HG03045 (cell line): ENCODE results near the gene ZKSCAN3.
"Not testable (repeated sequence)": the region's sequence is repeated elsewhere in the genome, so short reads cannot be mapped to it uniquely, and the experiment has no call there.

Source experiments
- ATAC-seq: cut with Tn5 transposase; IDR thresholded peaks from one replicate; pipeline ENCODE4 v1.9.1; 2021; ENCODE audit warnings: mild to moderate bottlenecking, moderate library complexity; ENCODE audit not compliant: unreplicated experiment

Gene ZKSCAN3

GRCh38 chr6:28340310-28341095 lies 9.2 kb upstream of the ZKSCAN3 start:
- no peak for ATAC-seq

DNA sequence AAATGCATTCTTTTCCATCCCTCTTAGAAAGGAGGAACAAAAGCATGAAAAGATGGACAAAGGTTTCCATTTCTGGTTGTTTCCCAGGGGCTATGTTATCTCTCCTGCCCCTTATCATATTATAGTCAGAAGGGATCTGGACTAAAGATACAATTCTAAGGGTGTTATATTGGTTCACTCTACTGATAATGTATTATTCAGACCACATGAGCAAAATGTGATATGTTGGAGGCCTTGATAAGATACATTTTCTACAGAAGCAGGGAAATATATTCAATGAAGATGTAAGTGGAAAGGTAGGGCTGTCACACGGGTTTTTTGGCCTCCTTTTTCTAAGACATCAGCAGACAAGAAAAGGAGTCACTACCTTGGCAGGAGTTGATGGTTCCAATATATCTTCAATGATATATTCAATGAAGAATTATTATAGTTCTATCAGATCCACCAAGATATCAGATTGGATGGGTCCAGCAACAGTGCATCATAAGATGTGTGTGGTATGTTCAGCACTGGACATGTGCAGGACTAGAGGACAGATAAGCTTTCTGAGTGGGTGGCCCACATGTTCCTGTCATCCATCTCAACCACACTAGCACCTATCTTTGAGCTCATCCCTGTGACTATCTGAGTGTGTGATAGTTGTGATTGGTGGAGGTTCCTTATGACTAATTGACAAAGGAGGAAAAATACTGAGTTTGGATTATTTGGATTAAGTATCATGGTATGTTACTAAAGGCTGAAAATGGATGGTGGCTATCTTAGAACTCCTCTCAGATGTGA lies 5.7 kb upstream of the ZKSCAN3 start:
- ATAC-seq, result no peak

DNA sequence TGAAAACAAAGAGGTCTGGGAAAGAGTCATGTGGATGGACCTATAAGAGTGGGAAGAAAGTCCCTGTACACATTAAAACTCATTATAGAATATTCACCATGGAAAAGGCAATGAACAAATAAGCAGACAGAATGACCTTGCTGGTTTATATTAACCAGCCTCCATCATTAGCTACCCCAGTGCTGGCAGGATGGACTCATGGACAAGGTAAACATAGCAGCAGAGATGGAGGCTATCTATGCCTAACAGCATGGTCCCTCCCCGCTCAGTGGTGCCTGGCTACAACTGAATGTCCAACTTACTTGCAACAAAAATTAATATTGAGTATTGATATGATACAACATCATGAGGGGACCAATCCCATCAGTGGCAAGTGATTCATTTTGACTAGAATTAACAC lies 4.5 kb upstream of the ZKSCAN3 start:
- no peak for ATAC-seq

DNA sequence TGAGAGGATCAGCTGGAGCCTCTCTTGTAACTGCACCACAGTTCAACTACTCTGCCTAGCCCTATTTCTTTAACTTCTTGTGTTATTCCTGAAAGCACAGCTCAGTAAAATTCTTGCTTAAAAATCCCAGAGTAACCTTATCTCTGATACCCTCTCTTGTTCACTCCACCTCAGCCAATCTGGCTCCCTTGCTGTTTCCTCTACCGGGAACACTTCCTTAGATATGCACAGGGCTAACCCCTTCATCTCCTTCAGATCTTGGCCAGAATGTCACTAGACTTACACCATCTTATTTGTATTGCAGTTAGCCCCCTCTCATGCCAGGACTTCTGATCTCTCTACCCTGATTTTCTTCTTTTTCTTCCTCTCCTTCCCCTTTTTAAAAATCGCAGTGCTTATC lies 2.6 kb upstream of the ZKSCAN3 start:
- no peak for ATAC-seq

DNA sequence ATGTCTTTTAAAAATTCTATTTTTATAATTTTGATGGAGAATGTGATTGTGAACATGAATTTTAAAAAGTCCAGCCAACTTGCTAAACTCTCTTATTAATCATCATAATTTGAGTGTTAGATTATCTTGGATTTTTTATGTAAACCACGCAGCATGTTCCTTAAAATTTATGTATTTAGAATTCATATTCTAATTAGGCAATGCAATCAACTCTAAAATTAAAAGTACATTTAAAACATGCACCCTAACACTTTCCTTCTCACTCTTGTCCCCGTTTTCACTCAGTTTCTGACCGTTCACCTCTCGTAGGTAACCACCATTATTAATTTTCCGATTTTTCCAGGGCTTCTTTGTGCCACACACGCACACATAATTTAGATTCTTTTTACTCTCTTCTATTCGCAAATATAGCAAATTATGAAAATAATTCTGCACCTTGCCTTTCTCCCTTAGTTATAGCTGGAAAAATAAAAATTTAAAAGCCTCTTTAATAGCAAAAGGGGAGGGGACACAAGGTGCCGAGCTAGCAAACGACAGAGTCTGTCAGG lies 329 bp upstream of the ZKSCAN3 start:
- ATAC-seq, result peak; percentile 31

DNA sequence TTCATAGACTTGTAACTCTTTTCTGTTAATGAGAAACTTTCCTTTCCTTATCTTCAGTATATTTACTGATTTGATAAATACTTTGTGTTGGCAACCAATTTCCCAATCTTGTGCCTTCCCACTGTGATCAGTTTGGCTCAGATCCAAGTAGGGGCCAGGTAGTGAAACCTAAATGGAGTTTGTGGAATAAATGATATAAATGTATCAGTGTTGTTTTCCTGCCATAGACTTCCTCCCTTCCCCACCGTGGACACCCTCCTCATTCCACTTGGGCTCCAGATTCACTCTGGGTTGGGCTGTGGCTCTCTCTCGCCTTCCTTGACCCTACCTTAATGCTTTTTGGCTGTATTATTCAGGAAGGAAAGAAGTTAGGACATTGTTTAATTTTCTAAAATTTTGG lies 1.3 kb downstream of the ZKSCAN3 start:
- no peak for ATAC-seq

GRCh38 chr6:28351493-28351925 lies 1.8 kb downstream of the ZKSCAN3 start:
- ATAC-seq, result no peak

- ATAC-seq, result no peak
Measured at GRCh38 chr6:28353356-28353755, 3.6 kb downstream of the ZKSCAN3 start.

- no peak for ATAC-seq
Measured at GRCh38 chr6:28353981-28354676, 4.4 kb downstream of the ZKSCAN3 start.

DNA sequence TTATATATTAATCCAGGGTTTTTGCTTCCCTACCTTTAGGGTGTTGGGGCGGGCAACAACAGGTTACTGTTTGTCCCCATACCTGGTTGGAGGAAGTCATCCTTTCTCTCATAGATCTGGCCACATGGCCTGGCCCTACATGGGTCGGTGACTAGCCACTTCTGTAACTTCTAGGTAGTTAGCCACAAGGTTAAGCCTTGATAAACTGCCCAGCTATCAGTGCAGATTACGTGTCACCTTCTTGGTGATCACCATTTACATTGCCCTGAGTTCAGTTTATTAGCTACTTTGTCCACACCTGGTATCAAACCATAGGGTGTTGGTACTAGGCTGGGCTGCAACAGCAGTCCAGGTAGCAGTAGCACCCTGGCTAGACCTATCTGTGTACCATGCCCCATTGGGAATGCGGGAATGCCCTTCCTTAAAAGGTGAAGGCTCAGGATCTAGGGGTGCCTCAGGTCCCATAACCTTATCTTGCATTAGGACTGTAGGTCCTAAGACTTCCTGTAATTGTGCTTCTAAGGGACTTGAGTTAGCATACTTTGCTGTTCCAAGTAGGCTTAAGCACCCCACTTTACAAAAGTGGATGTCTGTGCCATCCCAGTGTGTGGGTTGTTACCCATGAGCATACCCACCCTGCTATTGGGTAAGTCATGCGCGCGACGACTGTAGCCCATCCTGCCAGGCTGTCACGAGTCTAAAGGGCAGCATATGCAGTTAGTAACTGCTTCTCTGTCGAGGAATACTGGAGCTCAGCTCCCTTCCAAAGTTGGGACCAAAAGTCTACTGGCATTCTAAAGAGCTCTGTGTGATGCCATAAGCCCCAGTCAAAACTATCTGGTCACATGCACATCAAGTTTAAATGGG lies 5.2 kb downstream of the ZKSCAN3 start:
- ATAC-seq, result no peak

- ATAC-seq, result no peak
Measured at GRCh38 chr6:28355743-28356665, 6.3 kb downstream of the ZKSCAN3 start.

DNA sequence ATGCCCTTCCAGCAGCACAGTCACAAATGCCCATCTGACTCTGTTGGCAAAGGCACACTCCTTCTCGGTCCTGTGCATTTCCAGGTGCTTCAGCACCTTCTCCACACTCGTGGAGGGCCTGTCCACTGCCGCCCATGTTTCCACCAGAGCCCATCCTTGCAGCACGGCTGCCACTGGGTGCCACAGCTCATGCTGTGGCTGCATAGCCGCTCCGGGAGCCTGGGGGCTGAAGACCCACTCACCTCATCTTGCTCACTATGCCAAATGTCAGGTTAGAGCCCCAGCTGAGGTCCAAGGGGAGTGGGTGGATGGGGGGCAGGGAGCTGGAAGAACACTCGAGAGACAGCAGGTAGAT lies 6.9 kb downstream of the ZKSCAN3 start:
- ATAC-seq, result no peak

- no peak for ATAC-seq
Measured at GRCh38 chr6:28357036-28357435, 7.3 kb downstream of the ZKSCAN3 start.

GRCh38 chr6:28359562-28359961 lies 9.8 kb downstream of the ZKSCAN3 start:
- not testable (repeated sequence) for ATAC-seq

- ATAC-seq, result no peak
Measured at GRCh38 chr6:28360961-28361360, 11.2 kb downstream of the ZKSCAN3 start.

DNA sequence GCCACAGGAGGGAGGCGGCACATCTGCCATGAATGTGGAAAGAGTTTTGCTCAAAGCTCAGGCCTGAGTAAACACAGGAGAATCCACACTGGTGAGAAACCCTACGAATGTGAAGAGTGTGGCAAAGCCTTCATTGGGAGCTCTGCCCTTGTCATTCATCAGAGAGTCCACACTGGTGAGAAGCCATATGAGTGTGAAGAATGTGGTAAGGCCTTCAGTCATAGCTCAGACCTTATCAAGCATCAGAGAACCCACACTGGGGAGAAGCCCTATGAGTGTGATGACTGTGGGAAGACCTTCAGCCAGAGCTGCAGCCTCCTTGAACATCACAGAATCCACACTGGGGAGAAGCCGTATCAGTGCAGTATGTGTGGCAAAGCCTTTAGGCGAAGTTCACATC lies 15.8 kb downstream of the ZKSCAN3 start:
- not testable (repeated sequence) for ATAC-seq

- no peak for ATAC-seq
Measured at GRCh38 chr6:28368522-28368921, 18.8 kb downstream of the ZKSCAN3 start.

DNA sequence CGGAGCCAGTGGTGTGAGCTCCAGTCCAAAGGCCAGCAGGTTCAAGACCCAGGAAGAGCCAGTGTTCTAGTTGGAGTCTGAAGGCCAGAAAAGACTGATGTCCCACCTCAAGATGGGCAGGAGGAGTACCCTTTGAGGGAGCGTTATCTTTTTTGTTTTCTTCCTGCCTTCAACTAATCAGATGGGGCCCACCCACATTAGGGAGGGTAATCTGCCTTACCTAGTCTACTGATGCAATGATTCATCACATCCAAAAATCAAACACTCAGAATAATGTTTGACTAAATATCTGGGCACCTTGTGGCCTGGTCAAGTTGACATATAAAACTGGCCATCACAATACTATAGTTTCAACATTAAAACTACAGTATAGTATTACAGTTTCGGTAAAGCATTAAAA lies 19.7 kb downstream of the ZKSCAN3 start:
- no peak for ATAC-seq

- no peak for ATAC-seq
Measured at GRCh38 chr6:28370440-28370839, 20.7 kb downstream of the ZKSCAN3 start.
